NCI-H1436 treated with DMSO at 0.1 percent for 48 hours (cell line): ENCODE data around the gene WBP2.

Experiments used
- DNase-seq: peaks from one replicate; lab custom pipeline; 2025; lab: John Stamatoyannopoulos, UW

Gene WBP2

DNA sequence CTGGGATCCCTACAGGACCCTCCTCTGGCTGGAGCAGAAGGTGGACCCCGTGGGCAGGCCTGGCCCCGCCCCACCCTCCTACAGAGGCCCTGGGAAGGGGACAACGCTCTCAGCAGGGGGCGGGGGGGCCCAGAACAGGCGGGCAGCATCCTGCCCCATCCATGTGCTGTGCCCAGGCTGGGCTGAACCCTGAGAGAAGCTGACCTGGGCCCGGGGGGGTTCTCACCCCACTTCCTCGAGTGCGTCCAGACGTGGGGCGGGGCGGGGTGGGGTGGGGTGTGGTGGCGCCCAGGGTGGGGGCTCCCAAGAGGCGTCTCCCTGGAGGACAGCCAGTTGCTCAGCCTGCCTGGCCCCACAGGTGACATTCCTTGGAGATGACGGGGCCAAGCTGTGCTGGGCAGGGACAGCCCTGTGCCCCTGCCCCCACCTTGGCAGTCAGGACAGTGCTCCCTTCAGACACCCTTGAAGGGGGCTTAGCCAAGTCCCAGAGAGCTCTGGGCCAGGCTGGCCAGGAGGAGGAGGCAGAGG lies 10.5 kb downstream of the WBP2 start:
- DNase-seq, result no peak

DNA sequence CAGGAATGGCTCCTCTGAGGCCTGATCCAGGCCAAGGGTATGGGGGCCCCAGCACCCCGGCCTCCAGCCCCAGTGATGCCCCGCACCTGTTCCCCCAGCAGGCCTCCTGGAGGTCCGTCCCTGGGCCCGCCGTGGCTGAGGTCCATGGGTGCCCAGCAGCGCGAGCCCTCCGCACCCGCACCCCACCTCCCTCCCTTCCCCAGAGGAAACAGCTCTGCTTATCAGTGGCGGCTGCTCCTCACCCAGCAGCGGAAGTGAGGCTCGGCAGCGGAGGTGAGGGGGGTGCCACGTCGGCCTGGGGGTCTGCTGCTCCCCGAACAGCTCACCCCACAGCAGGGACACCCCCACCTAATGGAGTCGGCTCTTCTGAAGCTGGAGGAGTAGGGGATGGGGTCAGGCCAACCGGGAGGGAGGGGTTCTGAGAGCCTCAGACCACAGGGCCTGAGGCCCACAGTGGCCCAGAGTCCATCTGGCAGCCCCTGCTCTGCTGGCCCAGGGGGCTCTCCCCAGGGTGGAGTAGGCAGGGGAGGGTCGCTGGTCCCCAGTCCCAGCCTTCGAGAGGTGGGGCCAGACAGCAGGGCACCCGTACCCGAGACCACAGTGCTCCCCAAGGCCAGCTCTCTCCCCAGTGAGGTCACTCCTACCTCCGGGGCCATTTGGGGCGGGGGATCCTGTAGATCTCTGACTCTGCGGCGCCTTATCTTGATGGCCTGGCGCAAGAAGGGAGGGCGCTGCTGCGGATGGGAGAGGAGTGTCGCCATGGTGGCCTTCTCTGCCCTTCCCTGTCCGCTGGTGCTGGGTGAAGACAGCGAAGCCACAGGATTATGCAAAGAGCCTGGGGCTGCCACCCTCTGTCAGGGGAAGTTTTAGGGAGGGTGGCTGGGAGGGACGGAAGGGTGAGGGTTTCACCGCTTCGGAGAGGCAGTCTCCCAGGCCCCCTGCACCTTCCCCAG lies 11.3 kb downstream of the WBP2 start, which contains the start of gene UNC13D:
Gene UNC13D (minus strand): TSS at position 828 of the 953 bp plus-strand sequence. CDS start 67 bp downstream, at position 761.
- DNase-seq, result no peak

DNA sequence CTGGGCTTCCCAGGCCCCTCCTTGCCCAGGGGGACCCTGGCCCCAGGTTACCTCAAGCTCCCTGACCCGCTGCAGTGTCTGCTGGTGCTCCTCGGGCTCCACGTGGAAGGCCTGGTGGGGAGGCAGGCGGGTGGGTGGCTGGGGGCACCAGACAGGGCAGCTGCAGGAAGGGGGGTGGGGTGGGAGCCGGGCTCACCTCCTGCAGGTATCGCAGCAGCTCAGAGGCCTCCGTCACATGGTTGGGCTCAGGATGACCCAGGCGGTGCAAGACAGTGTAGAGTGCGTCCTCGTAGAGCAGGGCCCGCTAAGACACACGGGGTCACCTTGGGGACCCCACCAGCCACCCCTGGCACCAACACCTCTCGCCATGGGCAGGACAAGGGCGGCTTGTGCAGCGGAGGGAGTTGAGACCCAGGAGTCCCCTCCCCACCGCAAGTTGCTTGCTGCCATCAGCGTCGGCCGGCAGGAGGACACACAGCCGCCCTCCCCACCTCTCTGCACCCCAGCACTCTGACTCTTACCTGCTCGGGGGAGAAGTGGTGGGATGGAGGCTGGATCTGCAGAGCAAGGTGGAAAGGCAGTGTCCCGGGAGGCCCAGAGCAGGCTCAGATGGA lies 12.1 kb downstream of the WBP2 start:
- no peak for DNase-seq

DNA sequence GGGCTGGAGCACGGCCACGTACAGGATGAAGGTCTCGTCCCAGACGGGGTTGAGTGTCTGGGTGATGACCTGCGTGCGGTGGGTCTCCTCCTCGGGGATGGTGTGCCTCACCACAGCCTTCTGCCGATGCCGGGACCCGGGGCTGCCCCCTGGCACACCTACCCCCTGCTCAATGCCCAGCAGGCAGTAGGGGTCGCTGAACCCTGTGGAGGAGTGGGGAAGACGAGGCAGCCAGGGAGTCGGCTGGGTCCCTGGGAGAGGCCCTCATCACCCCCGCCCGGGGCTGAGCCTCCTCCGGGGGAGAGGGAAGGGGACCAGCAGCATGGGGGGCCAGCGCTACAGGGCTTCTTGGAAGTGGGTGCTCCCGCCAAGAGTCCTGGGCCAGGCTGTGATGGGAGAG lies 12.7 kb downstream of the WBP2 start:
- no peak for DNase-seq

DNA sequence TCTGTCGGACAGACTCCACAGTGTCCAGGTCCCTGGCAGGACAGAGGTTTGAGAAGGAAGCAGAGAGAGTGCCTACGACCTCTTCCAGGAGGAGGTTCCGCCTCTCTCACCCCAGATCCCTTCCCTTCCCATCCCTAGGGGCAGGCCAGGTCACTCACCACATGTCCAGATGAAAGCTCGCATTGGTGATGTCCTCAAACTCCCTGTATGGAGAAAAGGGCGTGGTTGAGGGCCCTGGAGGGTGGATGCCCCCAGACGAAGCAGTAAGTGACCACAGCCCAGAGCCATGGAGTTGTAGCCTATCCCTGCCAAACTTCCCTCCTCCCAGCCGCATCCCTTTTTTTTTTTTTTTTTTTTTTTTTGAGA lies 14.4 kb downstream of the WBP2 start:
- DNase-seq, result no peak

DNA sequence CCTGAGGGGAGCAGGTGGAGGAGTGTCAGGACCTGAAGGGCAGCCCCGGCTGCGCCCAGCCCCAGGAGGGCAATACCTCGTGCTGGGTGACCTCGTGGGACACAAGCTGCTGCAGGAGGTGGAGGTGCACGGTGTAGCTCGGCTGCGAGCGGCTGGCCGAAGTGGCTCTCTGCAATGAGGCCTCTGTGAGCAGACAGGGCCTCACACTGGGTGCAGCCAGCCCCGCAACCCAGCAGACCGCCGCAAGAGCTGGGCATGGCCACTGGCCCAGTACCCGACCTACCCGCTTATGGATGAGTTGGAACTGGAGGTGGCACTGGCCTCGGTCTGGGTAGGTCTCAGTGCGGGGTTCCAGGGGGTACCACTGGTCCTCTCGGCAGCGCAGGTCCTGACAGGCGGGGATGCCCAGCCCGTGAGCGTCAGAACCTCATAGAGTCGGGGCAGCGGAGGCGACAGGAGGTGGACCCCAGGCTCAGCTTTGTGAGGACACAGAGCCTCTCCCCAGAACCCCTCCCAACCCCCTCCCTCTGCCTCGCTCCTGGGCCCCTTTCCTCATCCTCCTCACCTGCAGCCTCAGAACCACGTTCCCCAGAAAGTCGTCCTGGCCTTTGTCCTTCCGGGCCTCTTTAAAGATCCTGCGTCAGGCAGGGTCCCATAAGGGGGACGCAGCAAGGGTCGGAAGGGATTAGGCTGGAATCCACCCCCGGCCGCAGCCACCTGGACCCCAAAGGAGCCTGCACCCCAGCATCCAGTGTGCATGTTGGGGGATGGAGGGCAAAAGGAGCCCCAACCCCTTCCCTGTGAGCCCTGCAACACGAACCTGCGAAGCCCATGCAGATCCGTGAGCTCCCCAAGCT lies 15.0 kb downstream of the WBP2 start:
- no peak for DNase-seq

DNA sequence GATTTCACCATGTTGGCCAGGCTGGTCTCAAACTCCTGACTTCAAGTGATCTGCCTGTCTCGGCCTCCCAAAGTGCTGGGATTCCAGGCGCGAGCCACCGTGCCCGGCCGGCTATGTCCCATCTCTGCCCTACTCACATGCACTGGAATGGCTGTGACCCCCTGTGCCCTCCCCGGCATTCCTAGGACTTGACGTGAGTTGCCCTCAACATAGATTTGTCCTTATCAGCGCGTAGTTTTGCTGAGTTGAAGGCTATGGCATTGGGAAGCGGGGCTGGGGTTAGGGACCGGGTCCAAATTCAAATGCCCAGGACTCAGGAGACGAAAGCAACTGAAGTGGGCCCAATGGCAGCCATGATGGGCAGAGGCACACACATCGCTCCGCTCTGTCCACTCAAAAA lies 16.7 kb downstream of the WBP2 start:
- DNase-seq, result no peak

DNA sequence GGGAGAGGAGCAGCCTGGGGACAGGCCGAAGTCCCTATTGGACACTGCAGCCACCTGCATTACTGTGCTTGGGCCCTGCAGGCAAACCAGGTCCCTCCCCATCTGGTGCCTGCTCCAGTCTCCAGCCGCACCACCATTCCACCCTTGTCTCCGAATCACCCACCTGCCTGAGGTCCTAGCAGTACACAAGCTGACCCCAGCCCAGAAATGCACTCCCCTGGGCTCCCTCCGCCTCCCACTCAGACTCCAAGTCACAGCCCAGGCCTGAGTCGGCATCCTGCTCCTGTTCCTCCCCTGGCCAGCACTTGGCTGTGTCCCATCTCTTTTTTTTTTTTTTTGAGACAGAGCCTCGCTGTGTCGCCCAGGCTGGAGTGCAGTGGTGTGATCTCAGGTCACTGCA lies 17.2 kb downstream of the WBP2 start:
- DNase-seq, result no peak

DNA sequence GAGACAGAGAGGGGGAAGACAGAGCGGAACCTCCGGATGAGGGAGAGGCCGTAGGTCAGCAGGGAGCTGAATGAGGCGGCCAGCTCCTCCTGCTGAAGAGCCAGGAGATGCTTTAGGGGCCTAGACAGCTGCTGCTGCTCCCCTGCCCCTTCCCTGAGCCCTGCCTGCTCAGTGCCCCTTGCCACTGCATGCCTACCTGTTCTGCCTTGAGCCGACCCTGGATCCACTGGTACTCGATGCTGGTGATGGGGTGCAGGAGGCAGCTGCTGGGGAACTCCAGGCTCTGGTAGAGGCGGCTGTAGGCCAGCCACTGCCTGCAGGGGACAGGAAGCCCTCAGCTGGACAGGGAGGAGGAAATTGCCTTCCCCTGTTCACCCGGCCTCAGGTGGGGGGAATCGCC lies 18.5 kb downstream of the WBP2 start:
- no peak for DNase-seq

DNA sequence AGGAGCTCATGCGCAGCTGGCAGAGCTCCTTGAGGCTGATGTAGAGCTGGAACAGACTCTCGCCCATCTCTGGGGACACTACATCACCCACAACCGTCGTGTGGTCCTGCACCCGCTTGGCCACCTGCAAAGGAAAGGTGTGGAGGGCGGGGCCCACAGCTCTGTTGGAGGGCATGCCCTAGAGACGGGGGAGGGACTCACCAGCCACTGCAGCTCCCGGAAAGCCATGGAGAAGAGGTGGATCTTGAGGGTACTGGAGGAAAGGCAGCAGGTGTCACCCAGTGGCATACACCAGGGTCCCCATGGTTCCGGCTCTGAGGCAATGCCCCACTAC lies 19.5 kb downstream of the WBP2 start:
- peak; percentile 43 for DNase-seq

DNA sequence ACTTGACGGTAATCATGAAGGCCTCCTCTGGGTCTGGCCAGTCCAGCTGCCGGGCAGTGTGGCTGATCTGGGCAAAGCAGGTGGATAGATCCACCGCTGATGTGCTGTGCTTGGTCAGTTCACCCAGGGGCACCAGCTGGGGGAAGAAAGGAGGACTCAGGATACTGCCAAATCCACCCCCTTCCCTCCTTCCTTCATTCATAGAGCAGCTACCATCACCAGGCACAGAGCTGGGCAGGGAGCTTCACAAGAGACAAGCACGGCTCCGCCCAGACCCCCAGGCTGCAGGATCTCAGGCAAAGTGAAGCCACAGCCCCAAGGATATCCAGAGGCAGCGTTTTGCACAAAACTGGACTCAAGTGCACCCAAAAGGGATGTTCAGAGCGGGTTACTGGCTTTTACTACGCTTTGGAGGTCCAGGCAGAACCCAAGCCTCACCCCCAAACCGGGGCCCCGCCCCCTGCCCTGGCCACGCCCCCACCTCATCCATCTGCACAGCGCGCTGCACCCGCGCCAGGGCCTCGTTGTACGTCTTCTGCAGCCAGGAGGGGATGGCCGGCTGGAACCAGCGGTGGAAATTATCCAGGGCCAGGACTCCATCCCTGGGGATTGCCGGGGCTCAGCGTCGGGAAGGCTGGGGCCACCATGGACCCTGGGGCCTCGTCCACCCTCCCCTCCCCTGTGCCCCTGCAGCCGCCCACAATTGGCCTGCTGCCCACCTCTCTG lies 20.0 kb downstream of the WBP2 start:
- DNase-seq, result no peak

DNA sequence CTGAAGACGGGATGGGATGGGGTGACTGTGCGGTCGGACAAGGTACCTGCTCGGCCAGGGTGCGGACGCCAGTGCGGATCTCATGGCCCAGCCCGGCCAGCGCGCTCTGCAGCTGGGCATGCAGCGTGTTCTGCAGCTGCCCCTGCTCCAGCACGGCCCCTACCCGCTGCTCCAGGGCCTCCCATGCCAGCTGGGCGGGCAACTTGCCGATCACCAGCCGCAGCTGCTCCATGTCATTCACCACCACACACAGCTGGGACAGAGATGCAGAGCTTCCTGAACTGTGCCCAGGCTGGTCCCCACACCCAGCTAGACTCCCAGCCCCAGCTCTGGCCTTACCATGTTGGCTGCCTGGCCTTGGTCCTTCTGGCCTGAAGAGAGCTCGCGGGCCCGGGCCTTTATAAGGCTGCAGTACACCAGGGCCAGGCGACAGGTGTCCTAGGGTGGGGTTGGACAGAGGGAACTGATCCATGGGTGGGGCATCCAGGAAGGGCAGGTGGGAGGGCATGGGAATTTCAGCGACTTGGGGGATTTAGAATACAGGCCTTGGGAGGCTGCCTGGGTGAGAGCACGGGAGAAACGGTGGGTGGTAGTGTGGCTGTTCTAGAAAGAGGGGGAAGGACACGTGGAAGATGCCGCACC lies 20.7 kb downstream of the WBP2 start:
- no peak for DNase-seq

DNA sequence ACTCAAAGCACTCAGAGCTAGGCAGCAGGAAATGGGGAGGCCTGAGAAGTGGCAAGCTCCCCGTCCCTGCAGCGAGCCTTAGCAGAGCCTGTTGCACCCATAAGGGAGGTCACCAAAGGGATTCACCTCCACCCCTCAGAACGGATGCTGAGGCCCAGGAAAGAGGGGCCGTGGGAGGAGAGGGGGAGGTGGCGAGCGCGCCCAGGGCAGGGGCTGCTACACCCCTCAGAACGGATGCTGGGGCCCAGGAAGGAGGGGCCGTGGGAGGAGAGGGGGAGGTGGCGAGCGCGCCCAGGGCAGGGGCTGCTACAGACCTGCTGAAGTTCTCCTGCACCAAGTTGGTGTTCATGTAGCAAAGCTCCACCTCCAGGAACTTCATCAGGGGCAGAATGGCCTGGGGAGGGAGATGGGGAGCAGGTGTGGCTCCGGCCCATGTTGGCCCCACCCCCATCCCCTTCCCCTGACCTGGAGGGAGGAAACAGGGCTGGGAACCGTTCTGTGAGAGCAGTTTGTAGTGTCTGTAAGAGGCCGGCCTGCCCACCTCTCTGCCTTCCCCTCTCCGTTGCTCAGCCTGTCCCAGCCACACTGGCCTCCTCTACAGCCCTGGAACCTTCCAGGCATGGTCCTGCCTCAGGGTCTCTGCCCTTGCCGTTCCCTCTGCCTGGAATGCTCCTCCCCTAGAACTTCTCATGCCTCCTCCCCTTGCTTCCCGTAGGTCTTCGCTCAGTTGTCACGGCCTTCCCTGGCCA lies 22.3 kb downstream of the WBP2 start:
- no peak for DNase-seq

DNA sequence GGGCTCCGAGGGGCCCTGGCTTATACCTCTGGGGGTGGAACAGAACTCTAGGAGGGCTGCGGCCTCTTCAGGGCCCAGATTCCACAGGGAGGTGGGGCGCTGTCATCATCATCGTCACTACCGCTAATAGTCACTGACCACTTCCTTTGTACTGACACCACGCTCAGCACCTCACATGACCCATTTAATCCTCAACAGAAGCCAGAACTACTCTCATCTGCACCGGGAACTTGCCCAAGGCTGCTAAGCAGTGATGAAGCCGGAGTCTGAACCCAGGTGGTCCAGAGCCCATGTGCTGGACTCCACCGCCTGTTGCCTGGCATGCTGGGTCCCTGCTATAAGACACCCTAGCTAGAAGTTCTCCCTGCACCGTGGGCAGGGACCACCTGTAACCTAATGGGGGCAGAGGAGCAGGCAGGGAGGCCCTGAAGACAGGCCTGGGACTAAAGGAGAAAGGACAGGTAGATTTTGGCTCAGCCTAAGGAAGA lies 22.9 kb downstream of the WBP2 start:
- DNase-seq, result no peak

DNA sequence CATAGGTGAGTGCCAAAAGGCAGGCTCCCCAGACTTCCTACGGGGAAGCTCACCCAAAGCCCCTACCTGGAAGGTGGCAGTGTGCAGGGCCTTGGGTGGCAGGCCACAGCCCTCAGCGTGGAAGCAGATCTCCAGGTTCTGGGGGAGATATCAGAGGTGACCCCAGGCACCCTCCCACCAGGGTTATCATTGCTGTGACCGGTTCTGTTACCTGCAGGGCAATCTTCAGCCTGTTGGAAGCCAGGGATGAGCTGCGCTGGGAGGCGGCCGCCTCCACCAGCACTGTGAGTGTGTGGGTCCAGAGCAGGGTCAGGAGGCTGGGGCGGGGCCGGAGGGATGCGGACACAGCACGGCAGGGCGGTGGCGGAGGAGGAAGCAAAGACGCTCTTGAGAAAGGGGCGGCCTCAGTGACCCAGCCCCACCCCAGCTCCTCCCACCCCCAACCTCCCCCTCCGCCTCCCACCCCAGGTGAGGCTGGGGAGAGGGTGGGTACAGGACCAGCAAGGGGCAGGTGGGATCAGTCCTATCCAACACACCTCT lies 24.0 kb downstream of the WBP2 start:
- DNase-seq, result no peak

DNA sequence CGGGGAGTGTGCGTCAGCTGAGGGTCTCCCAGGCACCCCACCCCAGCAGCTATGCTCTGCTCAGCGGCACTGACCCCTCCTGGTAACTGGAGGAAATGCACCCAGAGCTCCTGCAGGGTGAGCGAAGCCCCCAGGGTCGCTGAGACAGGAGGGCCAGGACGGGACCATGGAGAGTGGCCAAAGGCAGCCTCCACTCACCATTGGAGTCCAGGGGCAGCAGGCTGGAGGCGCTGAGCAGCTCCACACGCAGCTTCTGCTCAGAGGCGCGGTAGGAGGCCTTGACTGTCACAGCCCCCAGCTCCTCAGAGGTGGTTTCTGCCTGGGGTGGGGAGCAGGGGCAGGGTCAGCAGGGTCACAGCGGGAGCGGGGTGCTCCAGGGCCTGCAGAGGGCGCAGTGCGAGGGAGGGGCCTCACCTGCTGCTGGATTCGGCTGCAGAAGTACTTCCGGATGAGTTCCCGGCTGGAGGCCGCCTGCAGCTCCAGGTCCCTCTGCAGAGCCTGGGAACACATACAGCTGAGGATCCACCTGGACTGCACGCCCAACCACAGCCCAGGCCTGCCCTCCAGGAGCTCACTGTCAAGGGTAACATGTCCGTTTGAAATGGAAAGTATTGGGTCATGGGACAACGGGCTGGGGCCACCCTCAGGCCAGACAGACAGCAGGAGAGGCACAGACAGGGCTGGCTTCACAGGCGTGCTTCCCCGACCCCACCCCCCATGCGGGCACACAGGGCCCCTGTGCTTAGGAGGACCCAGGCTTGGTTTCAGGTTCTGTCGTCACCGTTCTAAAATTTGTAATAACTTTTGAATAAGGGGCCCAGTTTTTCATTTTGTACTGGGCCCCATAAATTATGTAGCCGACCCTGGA lies 24.7 kb downstream of the WBP2 start:
- no peak for DNase-seq

DNA sequence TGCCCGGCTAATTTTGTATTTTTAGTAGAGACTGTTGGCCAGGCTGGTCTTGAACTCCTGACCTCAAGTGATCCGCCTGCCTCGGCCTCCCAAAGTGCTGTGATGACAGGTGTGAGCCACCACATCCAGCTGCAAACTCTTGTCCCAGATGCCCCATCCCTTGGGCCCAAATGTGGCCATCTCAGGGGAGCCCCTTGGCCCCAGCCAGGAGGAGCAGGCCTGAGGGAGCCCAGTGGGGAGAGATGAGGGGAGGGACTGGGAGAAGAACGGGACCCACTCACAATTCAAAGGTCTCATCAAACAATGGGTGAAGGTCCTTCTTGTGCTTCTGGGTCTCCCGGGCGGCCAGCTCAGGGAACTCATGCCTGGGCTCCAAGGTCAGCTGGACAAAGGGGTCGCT lies 25.4 kb downstream of the WBP2 start:
- DNase-seq, result no peak

DNA sequence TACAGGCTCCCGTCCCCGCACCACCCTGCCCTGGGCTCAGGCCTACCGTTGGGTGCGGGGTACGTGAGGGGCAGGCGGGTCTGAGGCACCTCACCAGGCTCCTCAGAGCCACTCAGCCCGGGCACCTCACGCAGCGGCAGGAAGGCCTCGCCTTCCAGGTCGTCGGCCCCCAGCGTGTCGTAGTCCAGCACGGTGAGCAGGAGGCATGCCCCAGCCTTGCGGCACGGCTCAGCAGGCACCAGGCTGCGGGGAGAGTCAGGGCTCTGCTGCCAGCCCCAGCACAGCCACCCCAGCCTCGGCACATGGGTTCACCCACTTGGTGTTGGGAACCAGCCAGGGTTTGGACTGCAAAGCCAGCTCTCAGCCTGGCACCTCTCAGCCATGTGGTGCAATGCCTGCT lies 26.4 kb downstream of the WBP2 start:
- no peak for DNase-seq

DNA sequence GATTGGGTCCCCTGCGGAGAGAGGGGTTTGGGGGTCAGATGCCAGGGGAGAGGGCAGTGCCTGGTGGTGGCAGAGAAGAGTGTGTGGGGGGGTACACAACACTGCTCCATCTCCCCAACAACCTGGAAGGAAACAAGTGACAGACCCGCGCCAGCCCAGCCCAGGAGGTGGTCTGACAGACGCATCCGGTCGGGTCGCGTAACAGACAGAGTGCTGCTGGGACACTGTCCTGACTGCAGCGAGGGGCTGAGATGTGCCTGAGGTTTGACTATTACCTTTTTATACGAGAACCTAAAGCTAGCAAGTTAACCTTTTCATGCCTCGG lies 27.1 kb downstream of the WBP2 start:
- no peak for DNase-seq
